Measurements from ENCODE around the gene LIPT2. TPM values are rescaled to one million over a fixed set of nuclear protein-coding genes. Genes with fewer than 3 reads are reported as not detected.

Gene LIPT2
- total and polyA plus RNA-seq, 4 donors: 2.3 to 7.9 (median 5.9) TPM

DNA sequence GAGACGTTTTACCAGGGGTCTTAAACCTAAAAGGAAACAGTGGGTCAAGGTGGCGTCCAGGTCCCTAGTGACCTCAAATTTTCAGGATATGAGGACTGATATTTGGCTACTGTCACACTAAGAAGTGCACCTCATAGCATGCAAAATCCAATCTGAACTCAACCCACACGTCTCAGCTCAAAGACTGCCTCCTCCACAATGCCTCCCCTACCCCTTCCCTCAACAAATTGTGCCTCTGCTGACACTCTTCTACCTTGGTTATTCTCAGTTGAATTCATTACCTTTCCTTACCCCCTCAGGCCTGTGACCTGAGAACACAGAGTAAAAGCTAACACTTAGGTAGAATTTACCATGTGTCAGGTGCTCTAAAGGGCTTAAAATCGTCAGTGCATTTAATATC lies 12.4 kb upstream of the LIPT2 start:
- no peak for DNase-seq (ENCODE audit: low spot score)
- WGBS: 86% methylated on average over 4 of the region's 4 CpGs
- Histone ChIP-seq H3K27me3 (ENCODE audit: control insufficient read depth in 4 of 4, insufficient read depth in 4 of 4, low read length in 3 of 4) (no peaks in the 10 kb centered on the region), H3K36me3 (ENCODE audit: control insufficient read depth in 4 of 4, insufficient read depth in 3 of 4, low read depth in 1 of 4, low read length in 3 of 4) (no peaks in the 10 kb centered on the region), H3K4me3 (ENCODE audit: low read depth in 1 of 3, low read length in 3 of 3) (no peak overlapping the region), H3K9ac (ENCODE audit: low read depth in 1 of 2, low read length in 2 of 2) (no peak overlapping the region), H3K9me3 (ENCODE audit: control insufficient read depth in 4 of 4, low read length in 3 of 4) (no peaks in the 10 kb centered on the region), H3K27ac (ENCODE audit: low read depth in 1 of 2, low read length in 2 of 2) (no peak overlapping the region), H3K4me1 (ENCODE audit: control insufficient read depth in 4 of 4, insufficient read depth in 4 of 4, low read length in 3 of 4) (no peaks in the 10 kb centered on the region)
- TF ChIP-seq, protein P1, sequence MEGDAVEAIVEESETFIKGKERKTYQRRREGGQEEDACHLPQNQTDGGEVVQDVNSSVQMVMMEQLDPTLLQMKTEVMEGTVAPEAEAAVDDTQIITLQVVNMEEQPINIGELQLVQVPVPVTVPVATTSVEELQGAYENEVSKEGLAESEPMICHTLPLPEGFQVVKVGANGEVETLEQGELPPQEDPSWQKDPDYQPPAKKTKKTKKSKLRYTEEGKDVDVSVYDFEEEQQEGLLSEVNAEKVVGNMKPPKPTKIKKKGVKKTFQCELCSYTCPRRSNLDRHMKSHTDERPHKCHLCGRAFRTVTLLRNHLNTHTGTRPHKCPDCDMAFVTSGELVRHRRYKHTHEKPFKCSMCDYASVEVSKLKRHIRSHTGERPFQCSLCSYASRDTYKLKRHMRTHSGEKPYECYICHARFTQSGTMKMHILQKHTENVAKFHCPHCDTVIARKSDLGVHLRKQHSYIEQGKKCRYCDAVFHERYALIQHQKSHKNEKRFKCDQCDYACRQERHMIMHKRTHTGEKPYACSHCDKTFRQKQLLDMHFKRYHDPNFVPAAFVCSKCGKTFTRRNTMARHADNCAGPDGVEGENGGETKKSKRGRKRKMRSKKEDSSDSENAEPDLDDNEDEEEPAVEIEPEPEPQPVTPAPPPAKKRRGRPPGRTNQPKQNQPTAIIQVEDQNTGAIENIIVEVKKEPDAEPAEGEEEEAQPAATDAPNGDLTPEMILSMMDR (IDR thresholded peaks at IDR 0.05; ENCODE audit: low read depth, low read length, missing input control): no peak
- TF ChIP-seq, protein P2, sequence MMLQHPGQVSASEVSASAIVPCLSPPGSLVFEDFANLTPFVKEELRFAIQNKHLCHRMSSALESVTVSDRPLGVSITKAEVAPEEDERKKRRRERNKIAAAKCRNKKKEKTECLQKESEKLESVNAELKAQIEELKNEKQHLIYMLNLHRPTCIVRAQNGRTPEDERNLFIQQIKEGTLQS (IDR thresholded peaks at IDR 0.05): no peak
- TF ChIP-seq GABPA (IDR thresholded peaks at IDR 0.05 in 1 of 2, conservative IDR thresholded peaks at IDR 0.05 in 1 of 2): no peak
- no peak for TF ChIP-seq FOXA2 (IDR thresholded peaks at IDR 0.05)
- TF ChIP-seq YY1 (IDR thresholded peaks at IDR 0.05): no peak
- TF ChIP-seq HNF4A (conservative IDR thresholded peaks at IDR 0.05): no peak
- TF ChIP-seq EGR1 (IDR thresholded peaks at IDR 0.05; ENCODE audit: low read depth in 2 of 2): no peak

DNA sequence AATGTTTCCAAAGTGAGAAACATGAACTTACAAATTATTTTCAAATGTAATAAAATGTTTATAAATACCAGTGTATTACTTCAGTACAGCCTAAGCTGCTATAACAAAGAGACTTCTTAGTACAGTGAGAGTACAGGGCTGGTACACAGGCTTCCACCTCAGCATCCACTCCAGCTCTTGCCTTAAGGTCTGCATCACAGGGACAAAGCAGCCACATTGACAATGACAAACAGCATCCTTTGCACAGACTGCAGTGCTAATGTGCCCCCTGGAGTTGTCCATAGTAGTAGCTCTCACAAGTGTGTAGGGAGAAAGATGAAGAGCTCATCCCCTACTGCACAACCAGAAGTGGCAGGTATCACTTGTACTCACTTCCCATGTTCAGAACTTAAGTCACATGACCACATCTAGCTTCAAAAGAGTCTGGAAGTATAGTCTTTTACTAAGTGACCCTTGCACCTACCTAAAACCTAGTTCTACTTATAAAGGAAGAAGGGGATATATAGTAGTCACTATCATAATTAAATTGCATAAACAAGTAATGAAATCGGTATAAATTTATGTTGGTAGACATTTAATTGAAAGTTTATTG lies 10.7 kb upstream of the LIPT2 start:
- H3K36me3 ChIP-seq (ENCODE audit: control insufficient read depth in 4 of 4, insufficient read depth in 3 of 4, low read depth in 1 of 4, low read length in 3 of 4): no peaks in the 10 kb centered on the region
- TF ChIP-seq RXRA (IDR thresholded peaks at IDR 0.05): no peak
- no peaks in the 10 kb centered on the region for H3K27me3 ChIP-seq (ENCODE audit: control insufficient read depth in 4 of 4, insufficient read depth in 4 of 4, low read length in 3 of 4)
- no peak overlapping the region for H3K4me3 ChIP-seq (ENCODE audit: low read depth in 1 of 3, low read length in 3 of 3)
- H3K9me3 ChIP-seq (ENCODE audit: control insufficient read depth in 4 of 4, low read length in 3 of 4): no peaks in the 10 kb centered on the region
- H3K9ac ChIP-seq (ENCODE audit: low read depth in 1 of 2, low read length in 2 of 2): no peak overlapping the region
- H3K4me1 ChIP-seq (ENCODE audit: control insufficient read depth in 4 of 4, insufficient read depth in 4 of 4, low read length in 3 of 4): no peaks in the 10 kb centered on the region
- no peak overlapping the region for H3K27ac ChIP-seq (ENCODE audit: low read depth in 1 of 2, low read length in 2 of 2)
- DNase-seq (ENCODE audit: low spot score): no peak
- WGBS: 92% methylated on average over 1 of the region's 1 CpG

DNA sequence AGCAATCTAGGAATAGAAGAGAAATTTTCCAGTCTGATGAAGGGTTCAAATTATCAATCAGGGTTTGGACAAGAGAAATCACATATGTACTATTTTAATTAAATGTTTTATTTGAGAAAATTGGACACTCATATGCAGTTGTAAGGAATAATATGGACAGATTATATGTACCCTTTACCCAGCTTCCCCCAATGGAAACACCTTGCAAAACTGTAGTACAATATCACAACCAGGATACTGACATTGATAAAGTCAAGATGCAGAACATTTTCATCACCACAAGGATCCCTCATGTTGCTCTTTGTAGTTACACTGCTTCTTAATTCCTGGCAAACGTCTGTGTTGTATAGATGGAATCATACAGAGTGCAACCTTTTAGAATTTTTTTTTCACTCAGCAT lies 1.4 kb upstream of the LIPT2 start:
- Histone ChIP-seq H3K36me3 (ENCODE audit: control insufficient read depth in 4 of 4, insufficient read depth in 3 of 4, low read depth in 1 of 4, low read length in 3 of 4) (peaks cover 0 to 3% (median 0%) of the 10 kb centered on the region in 4 donors), H3K4me3 (ENCODE audit: low read depth in 1 of 3, low read length in 3 of 3) (no peak overlapping the region), H3K4me1 (ENCODE audit: control insufficient read depth in 4 of 4, insufficient read depth in 4 of 4, low read length in 3 of 4) (peaks cover 4 to 13% (median 11%) of the 10 kb centered on the region in 4 donors), H3K27me3 (ENCODE audit: control insufficient read depth in 4 of 4, insufficient read depth in 4 of 4, low read length in 3 of 4) (no peaks in the 10 kb centered on the region), H3K27ac (ENCODE audit: low read depth in 1 of 2, low read length in 2 of 2) (no peak overlapping the region), H3K9ac (ENCODE audit: low read depth in 1 of 2, low read length in 2 of 2) (no peak overlapping the region), H3K9me3 (ENCODE audit: control insufficient read depth in 4 of 4, low read length in 3 of 4) (no peaks in the 10 kb centered on the region)
- TF ChIP-seq RXRA (IDR thresholded peaks at IDR 0.05): no peak
- no peak for TF ChIP-seq HNF4G (IDR thresholded peaks at IDR 0.05)
- TF ChIP-seq RAD21 (IDR thresholded peaks at IDR 0.05): no peak
- TF ChIP-seq NR2F2 (IDR thresholded peaks at IDR 0.05): no peak
- no peak for TF ChIP-seq HNF4A (conservative IDR thresholded peaks at IDR 0.05)
- no peak for TF ChIP-seq FOXA1 (IDR thresholded peaks at IDR 0.05)
- no peak for TF ChIP-seq EGR1 (IDR thresholded peaks at IDR 0.05; ENCODE audit: low read depth in 2 of 2)
- no peak for TF ChIP-seq SP1 (IDR thresholded peaks at IDR 0.05)
- no peak for TF ChIP-seq JUND (IDR thresholded peaks at IDR 0.05)
- TF ChIP-seq, protein P3, sequence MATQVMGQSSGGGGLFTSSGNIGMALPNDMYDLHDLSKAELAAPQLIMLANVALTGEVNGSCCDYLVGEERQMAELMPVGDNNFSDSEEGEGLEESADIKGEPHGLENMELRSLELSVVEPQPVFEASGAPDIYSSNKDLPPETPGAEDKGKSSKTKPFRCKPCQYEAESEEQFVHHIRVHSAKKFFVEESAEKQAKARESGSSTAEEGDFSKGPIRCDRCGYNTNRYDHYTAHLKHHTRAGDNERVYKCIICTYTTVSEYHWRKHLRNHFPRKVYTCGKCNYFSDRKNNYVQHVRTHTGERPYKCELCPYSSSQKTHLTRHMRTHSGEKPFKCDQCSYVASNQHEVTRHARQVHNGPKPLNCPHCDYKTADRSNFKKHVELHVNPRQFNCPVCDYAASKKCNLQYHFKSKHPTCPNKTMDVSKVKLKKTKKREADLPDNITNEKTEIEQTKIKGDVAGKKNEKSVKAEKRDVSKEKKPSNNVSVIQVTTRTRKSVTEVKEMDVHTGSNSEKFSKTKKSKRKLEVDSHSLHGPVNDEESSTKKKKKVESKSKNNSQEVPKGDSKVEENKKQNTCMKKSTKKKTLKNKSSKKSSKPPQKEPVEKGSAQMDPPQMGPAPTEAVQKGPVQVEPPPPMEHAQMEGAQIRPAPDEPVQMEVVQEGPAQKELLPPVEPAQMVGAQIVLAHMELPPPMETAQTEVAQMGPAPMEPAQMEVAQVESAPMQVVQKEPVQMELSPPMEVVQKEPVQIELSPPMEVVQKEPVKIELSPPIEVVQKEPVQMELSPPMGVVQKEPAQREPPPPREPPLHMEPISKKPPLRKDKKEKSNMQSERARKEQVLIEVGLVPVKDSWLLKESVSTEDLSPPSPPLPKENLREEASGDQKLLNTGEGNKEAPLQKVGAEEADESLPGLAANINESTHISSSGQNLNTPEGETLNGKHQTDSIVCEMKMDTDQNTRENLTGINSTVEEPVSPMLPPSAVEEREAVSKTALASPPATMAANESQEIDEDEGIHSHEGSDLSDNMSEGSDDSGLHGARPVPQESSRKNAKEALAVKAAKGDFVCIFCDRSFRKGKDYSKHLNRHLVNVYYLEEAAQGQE (IDR thresholded peaks at IDR 0.05): no peak
- DNase-seq (ENCODE audit: low spot score): no peak
- WGBS: 92% methylated on average over 1 of the region's 1 CpG
